ENCODE data around the gene NKD1.

GRCh38 chr16:50645563-50646220 lies 97.5 kb downstream of the NKD1 start:
- TF ChIP-seq CTCF (IDR thresholded peaks at IDR 0.05) (no peak), EP300 (IDR thresholded peaks at IDR 0.05) (no peak)
